T-cell (primary cell): ENCODE data around the gene CD48. TPM values are rescaled to one million over a fixed set of nuclear protein-coding genes. Genes with fewer than 3 reads are reported as not detected.

ENCODE experiments used
- ATAC-seq, 4 experiments: fragments of 200-7000 bp in 3 of 4; fragments of 150-1000 bp in 1 of 4; cut with Tn5 transposase; replicated peaks in 1 of 4; 1 replicate in 3 of 4; 2 replicates in 1 of 4; pipeline ENCODE4 v1.10.0; 2021; ENCODE audit warnings: moderate library complexity in 3 of 4, mild to moderate bottlenecking in 2 of 4, moderate number of reproducible peaks in 1 of 4
- CTCF ChIA-PET, 2 donors: fragments of 300-600 bp; sonication (Branson Sonifier 250); formaldehyde crosslinking; loops; one replicate each; lab custom pipeline; 2022; ENCODE audit warnings: antibody characterized with exemption in 2 of 2; lab: Charles Lee
- POLR2A ChIA-PET, 2 donors: fragments of 300-600 bp; sonication (Branson Sonifier 250); formaldehyde crosslinking; loops; one replicate each; lab custom pipeline; 2022; ENCODE audit warnings: antibody characterized with exemption in 2 of 2; lab: Charles Lee
- DNase-seq, 35 experiments: peaks; one replicate each; pipeline versions ENCODE4 v3.0.0 to v3.0.0-alpha.2; 2013 to 2023
- H3K27ac ChIP-seq: one replicate; pipeline ENCODE4 v1.5.1; 2013; ENCODE audit warnings: low read length
- H3K27me3 ChIP-seq, 2 experiments: replicated peaks in 1 of 2; 1 replicate in 1 of 2; 2 replicates in 1 of 2; pipeline versions ENCODE4 v1.6.1 to v1.7.0; 2013; ENCODE audit warnings: low read length in 1 of 2, mixed read lengths in 1 of 2; ENCODE audit not compliant: control insufficient read depth in 2 of 2, insufficient read depth in 2 of 2; ENCODE audit errors: extremely low read depth in 1 of 2
- H3K36me3 ChIP-seq, 2 donors: 1 replicate in 1 of 2; 2 replicates in 1 of 2; pipeline versions ENCODE4 v1.6.1 to v1.7.0; 2013; ENCODE audit warnings: low read length in 1 of 2; ENCODE audit not compliant: control insufficient read depth in 2 of 2, insufficient read depth in 1 of 2; ENCODE audit errors: extremely low read depth in 1 of 2
- H3K4me1 ChIP-seq, 2 experiments: 1 replicate in 1 of 2; 2 replicates in 1 of 2; pipeline versions ENCODE4 v1.6.1 to v1.7.0; 2013; ENCODE audit warnings: low read length in 2 of 2, mixed read lengths in 1 of 2; ENCODE audit not compliant: insufficient read depth in 2 of 2, control insufficient read depth in 1 of 2; ENCODE audit errors: extremely low read depth in 1 of 2
- H3K4me3 ChIP-seq, 2 donors: 1 replicate in 1 of 2; 2 replicates in 1 of 2; pipeline versions ENCODE4 v1.5.1 to v1.7.0; 2013; ENCODE audit warnings: mild to moderate bottlenecking in 2 of 2, low read length in 1 of 2, moderate library complexity in 1 of 2; ENCODE audit not compliant: control insufficient read depth in 1 of 2; ENCODE audit errors: extremely low read depth in 1 of 2
- H3K9me3 ChIP-seq: 2 replicates; pipeline ENCODE4 v1.7.0; 2013
- H3K27ac Mint-ChIP-seq, 2 donors: one replicate each; pipeline ENCODE4 v1.8.0; 2020 to 2021; ENCODE audit warnings: mild to moderate bottlenecking in 2 of 2, mixed read lengths in 2 of 2
- H3K27me3 Mint-ChIP-seq, 2 donors: one replicate each; pipeline ENCODE4 v1.8.0; 2021 to 2022; ENCODE audit warnings: mixed read lengths in 2 of 2
- H3K36me3 Mint-ChIP-seq: one replicate; pipeline ENCODE4 v1.8.0; 2021; ENCODE audit warnings: mixed read lengths
- H3K4me1 Mint-ChIP-seq, 3 donors: one replicate each; pipeline ENCODE4 v1.8.0; 2020 to 2022; ENCODE audit warnings: mixed read lengths in 3 of 3, mild to moderate bottlenecking in 1 of 3
- H3K4me3 Mint-ChIP-seq, 3 donors: one replicate each; pipeline ENCODE4 v1.8.0; 2020 to 2022; ENCODE audit warnings: mild to moderate bottlenecking in 3 of 3, mixed read lengths in 3 of 3, moderate library complexity in 3 of 3
- H3K9me3 Mint-ChIP-seq, 3 donors: one replicate each; pipeline ENCODE4 v1.8.0; 2020 to 2022; ENCODE audit warnings: mixed read lengths in 3 of 3
- WGBS: methylation state at CpG from one replicate; pipeline ENCODE4 v1.1.5; 2013; ENCODE audit warnings: missing lambda C conversion rate; ENCODE audit not compliant: insufficient coverage; 5-methylcytosine and 5-hydroxymethylcytosine counted together
- total RNA-seq, 35 experiments: library from RNA in 6 of 35; stranded (reverse) in 6 of 35; fragments of 120-200 nt in 1 of 35; gene quantifications; one replicate each; pipeline versions ENCODE4 v1.2.1 to v1.2.4 and lab custom pipeline; 2013 to 2026

The CD48 gene
- total RNA-seq, 5 donors from 2014 or later (not counting 1 experiment from before 2014, with no cell fraction given), result 249 to 393 (median 273) TPM

- H3K9me3 Mint-ChIP-seq, result no peaks in the 10 kb centered on the region
- no peak for DNase-seq
- H3K9me3 ChIP-seq, result no peaks in the 10 kb centered on the region
- H3K4me1 Mint-ChIP-seq, result peaks cover 78 to 94% (median 84%) of the 10 kb centered on the region in 3 donors
- H3K27ac Mint-ChIP-seq, result peak overlapping the region; percentile 97 to 100
- H3K4me1 ChIP-seq, result peaks cover 41 to 48% of the 10 kb centered on the region in 2 experiments
- H3K27me3 ChIP-seq, result no peaks in the 10 kb centered on the region
- CTCF ChIA-PET, result interaction anchor here in 1 of 2 donors (0.5 to 1.8 kb wide), 3 partner anchors 16 to 733 kb away, joined by 3 to 4 read pairs (median 3); no protein-coding TSS in a partner anchor
- peak overlapping the region; percentile 70 for H3K27ac ChIP-seq
- no peaks in the 10 kb centered on the region for H3K27me3 Mint-ChIP-seq
- H3K36me3 Mint-ChIP-seq, result peaks cover 5% of the 10 kb centered on the region
- peak overlapping the region; percentile 79 to 95 for H3K4me3 ChIP-seq
- ATAC-seq, result no peak
- peak overlapping the region; percentile 93 to 98 (median 96) for H3K4me3 Mint-ChIP-seq
- H3K36me3 ChIP-seq, result no peaks in the 10 kb centered on the region
- POLR2A ChIA-PET, result no interaction called here
Measured at GRCh38 chr1:160644399-160644798, 67.2 kb downstream of the CD48 start.

- DNase-seq (no peak), ATAC-seq (no peak)
- Histone ChIP-seq H3K36me3 (no peaks in the 10 kb centered on the region), H3K27me3 (no peaks in the 10 kb centered on the region), H3K4me3 (peak overlapping the region; percentile 25 to 79), H3K9me3 (no peaks in the 10 kb centered on the region), H3K27ac (peak overlapping the region; percentile 70), H3K4me1 (peaks cover 54 to 59% of the 10 kb centered on the region in 2 experiments)
- Mint-ChIP-seq H3K4me1 (peaks cover 81 to 100% (median 86%) of the 10 kb centered on the region in 3 donors), H3K4me3 (peak overlapping the region; percentile 93 to 98 (median 96)), H3K27me3 (no peaks in the 10 kb centered on the region), H3K27ac (peak overlapping the region; percentile 97 to 100), H3K36me3 (peaks cover 5% of the 10 kb centered on the region), H3K9me3 (no peaks in the 10 kb centered on the region)
- 67% methylated on average over 1 of the region's 5 CpGs for WGBS
- ChIA-PET POLR2A (interaction anchor here in 1 of 2 donors (0.6 kb wide), 1 partner anchor 307 kb away, joined by 3 read pairs; no protein-coding TSS in a partner anchor), CTCF (no interaction called here)
Measured at GRCh38 chr1:160643138-160643537, 68.5 kb downstream of the CD48 start.

GRCh38 chr1:160642281-160642644 lies 69.4 kb downstream of the CD48 start:
- Mint-ChIP-seq H3K36me3 (peaks cover 6% of the 10 kb centered on the region), H3K27me3 (no peaks in the 10 kb centered on the region), H3K27ac (peak overlapping the region; percentile 97 to 100), H3K9me3 (no peaks in the 10 kb centered on the region), H3K4me3 (peak overlapping the region; percentile 93 to 98 (median 96)), H3K4me1 (peaks cover 84 to 100% (median 87%) of the 10 kb centered on the region in 3 donors)
- Histone ChIP-seq H3K4me3 (peak overlapping the region in 1 of 2 donors; percentile 79), H3K27me3 (no peaks in the 10 kb centered on the region), H3K36me3 (peaks cover 0 to under 1% of the 10 kb centered on the region in 2 donors), H3K27ac (peak overlapping the region; percentile 70), H3K4me1 (peaks cover 59 to 61% of the 10 kb centered on the region in 2 experiments), H3K9me3 (no peaks in the 10 kb centered on the region)
- WGBS, result 100% methylated on average over 1 of the region's 2 CpGs
- no peak for DNase-seq
- ATAC-seq, result no peak
- ChIA-PET POLR2A (interaction anchor here in 1 of 2 donors (1.3 kb wide), 1 partner anchor 12 kb away, joined by 4 read pairs; no protein-coding TSS in a partner anchor), CTCF (interaction anchor here in 1 of 2 donors (0.8 kb wide), 1 partner anchor 23 kb away, joined by 3 read pairs; no protein-coding TSS in a partner anchor)

- H3K27ac Mint-ChIP-seq, result peak overlapping the region; percentile 97 to 100
- H3K4me3 ChIP-seq, result peak overlapping the region; percentile 16 to 29
- DNase-seq (peak in 3 of 35 experiments; percentile 33 to 50 (median 33)), ATAC-seq (peak; percentile 26 to 37 (median 35))
- no peaks in the 10 kb centered on the region for H3K9me3 ChIP-seq
- H3K4me1 Mint-ChIP-seq, result peaks cover 87 to 99% (median 90%) of the 10 kb centered on the region in 3 donors
- H3K4me1 ChIP-seq, result peaks cover 59 to 67% of the 10 kb centered on the region in 2 experiments
- H3K27me3 ChIP-seq, result no peaks in the 10 kb centered on the region
- no peaks in the 10 kb centered on the region for H3K27me3 Mint-ChIP-seq
- peaks cover 13% of the 10 kb centered on the region for H3K36me3 Mint-ChIP-seq
- H3K4me3 Mint-ChIP-seq, result peak overlapping the region; percentile 93 to 98 (median 96)
- H3K36me3 ChIP-seq, result peaks cover 0 to 7% of the 10 kb centered on the region in 2 donors
- no CpG with 5 or more reads among the region's 8 CpGs for WGBS
- CTCF ChIA-PET, result interaction anchor here in 1 of 2 donors (0.7 to 1.3 kb wide), 4 partner anchors 23 to 194 kb away, joined by 3 to 11 read pairs (median 3); no protein-coding TSS in a partner anchor
- no peaks in the 10 kb centered on the region for H3K9me3 Mint-ChIP-seq
- POLR2A ChIA-PET, result interaction anchor here in 1 of 2 donors (1.3 kb wide), 1 partner anchor 12 kb away, joined by 4 read pairs; no protein-coding TSS in a partner anchor
- peak overlapping the region; percentile 70 for H3K27ac ChIP-seq
Measured at GRCh38 chr1:160641323-160642280, 70.0 kb downstream of the CD48 start.

- no peaks in the 10 kb centered on the region for H3K9me3 ChIP-seq
- H3K4me3 Mint-ChIP-seq, result peak overlapping the region; percentile 44 to 98 (median 60)
- no CpG with 5 or more reads among the region's 2 CpGs for WGBS
- POLR2A ChIA-PET, result interaction anchor here (0.5 to 1.5 kb wide), 7 partner anchors 11 to 379 kb away, joined by 3 to 12 read pairs (median 4); no protein-coding TSS in a partner anchor
- peaks cover 23% of the 10 kb centered on the region for H3K36me3 Mint-ChIP-seq
- DNase-seq, result peak in 1 of 35 experiments; percentile 55
- H3K27me3 Mint-ChIP-seq, result no peaks in the 10 kb centered on the region
- no peaks in the 10 kb centered on the region for H3K27me3 ChIP-seq
- H3K9me3 Mint-ChIP-seq, result no peaks in the 10 kb centered on the region
- H3K36me3 ChIP-seq, result peaks cover 0 to 18% of the 10 kb centered on the region in 2 donors
- peaks cover 64 to 67% of the 10 kb centered on the region in 2 experiments for H3K4me1 ChIP-seq
- peak overlapping the region; percentile 92 to 97 for H3K27ac Mint-ChIP-seq
- H3K4me3 ChIP-seq, result peak overlapping the region in 1 of 2 donors; percentile 29
- peak; percentile 39 to 57 (median 47) for ATAC-seq
- H3K27ac ChIP-seq, result peak overlapping the region; percentile 70
- CTCF ChIA-PET, result interaction anchor here (0.6 to 1.8 kb wide), 18 partner anchors 8 to 400 kb away, joined by 3 to 20 read pairs (median 3); no protein-coding TSS in a partner anchor
- H3K4me1 Mint-ChIP-seq, result peaks cover 93 to 96% (median 95%) of the 10 kb centered on the region in 3 donors
Measured at GRCh38 chr1:160640359-160641123, 71.1 kb downstream of the CD48 start.
